ENCODE results near the gene OCIAD1.

OCIAD1 gene

GRCh38 chr4:48891028-48891619 is 60.2 kb downstream of the OCIAD1 start:
- H3F3A ChIP-seq (ENCODE audit: insufficient read depth, low read length), result 0 out of 2 replicates have a peak, but pooled peaks cover 5% of the 10 kb centered on the region
- no peaks in the 10 kb centered on the region for H3K79me2 ChIP-seq (ENCODE audit: low read length)
- no peak overlapping the region for H3K27ac ChIP-seq (ENCODE audit: low read length)
- peaks cover 20% of the 10 kb centered on the region for H3K4me1 ChIP-seq (ENCODE audit: low read length)
- H2AFZ ChIP-seq (ENCODE audit: low read length), result no peak overlapping the region
- no peak for DNase-seq
- H4K20me1 ChIP-seq (ENCODE audit: insufficient read depth, low read length), result no peaks in the 10 kb centered on the region
- TF ChIP-seq EZH2phosphoT487 (IDR thresholded peaks at IDR 0.05; ENCODE audit: low read length) (no peak), CTCF (IDR thresholded peaks at IDR 0.05; ENCODE audit: low read length) (no peak), EZH2 (optimal IDR thresholded peaks at IDR 0.05; ENCODE audit: low read depth, low read length) (no peak)
- H3K9me2 ChIP-seq (replicated peaks; ENCODE audit: insufficient read depth, low read length), result no peaks in the 10 kb centered on the region
- no peaks in the 10 kb centered on the region for H3K27me3 ChIP-seq (replicated peaks; ENCODE audit: insufficient read depth, low read length)
- no peaks in the 10 kb centered on the region for H3K9me3 ChIP-seq (replicated peaks; ENCODE audit: insufficient read depth, low read length)
- no peak overlapping the region for H3K4me3 ChIP-seq (ENCODE audit: low read length)
- no peak overlapping the region for H3K9ac ChIP-seq (ENCODE audit: low read length)
- no peaks in the 10 kb centered on the region for H3K36me3 ChIP-seq (replicated peaks; ENCODE audit: insufficient read depth, low read length)
- no peak overlapping the region for H3K4me2 ChIP-seq (ENCODE audit: low read depth, low read length)

- no peaks in the 10 kb centered on the region; the same call in 1 of the 2 replicates for H3K36me3 ChIP-seq (replicated peaks; ENCODE audit: insufficient read depth, low read length)
- no peaks in the 10 kb centered on the region for H3K9me2 ChIP-seq (replicated peaks; ENCODE audit: insufficient read depth, low read length)
- H3K9ac ChIP-seq (ENCODE audit: low read length), result no peak overlapping the region
- H3K27ac ChIP-seq (ENCODE audit: low read length), result no peak overlapping the region
- 0 out of 2 replicates have a peak, but pooled peaks cover 5% of the 10 kb centered on the region for H3F3A ChIP-seq (ENCODE audit: insufficient read depth, low read length)
- H3K27me3 ChIP-seq (replicated peaks; ENCODE audit: insufficient read depth, low read length), result no peaks in the 10 kb centered on the region
- no peaks in the 10 kb centered on the region for H3K9me3 ChIP-seq (replicated peaks; ENCODE audit: insufficient read depth, low read length)
- H4K20me1 ChIP-seq (ENCODE audit: insufficient read depth, low read length), result no peaks in the 10 kb centered on the region
- no peak overlapping the region for H3K4me3 ChIP-seq (ENCODE audit: low read length)
- no peak overlapping the region for H3K4me2 ChIP-seq (ENCODE audit: low read depth, low read length)
- peaks cover 20% of the 10 kb centered on the region for H3K4me1 ChIP-seq (ENCODE audit: low read length)
- DNase-seq, result no peak
- no peak for TF ChIP-seq EZH2phosphoT487 (IDR thresholded peaks at IDR 0.05; ENCODE audit: low read length)
- TF ChIP-seq CTCF (IDR thresholded peaks at IDR 0.05; ENCODE audit: low read length), result no peak
- no peak for TF ChIP-seq EZH2 (optimal IDR thresholded peaks at IDR 0.05; ENCODE audit: low read depth, low read length)
- no peaks in the 10 kb centered on the region for H3K79me2 ChIP-seq (ENCODE audit: low read length)
- H2AFZ ChIP-seq (ENCODE audit: low read length), result no peak overlapping the region
Observed at GRCh38 chr4:48896845-48897244, 66.0 kb downstream of the OCIAD1 start.

GRCh38 chr4:48898733-48899431 is 68.0 kb downstream of the OCIAD1 start:
- no peak overlapping the region for H3K9ac ChIP-seq (ENCODE audit: low read length)
- peaks cover 10% of the 10 kb centered on the region; the same call in 1 of the 2 replicates for H3K4me1 ChIP-seq (ENCODE audit: low read length)
- no peak overlapping the region for H3K4me3 ChIP-seq (ENCODE audit: low read length)
- 0 out of 2 replicates have a peak, but pooled peaks cover 5% of the 10 kb centered on the region for H3F3A ChIP-seq (ENCODE audit: insufficient read depth, low read length)
- no peaks in the 10 kb centered on the region for H3K9me2 ChIP-seq (replicated peaks; ENCODE audit: insufficient read depth, low read length)
- H3K36me3 ChIP-seq (replicated peaks; ENCODE audit: insufficient read depth, low read length), result no peaks in the 10 kb centered on the region; the same call in 1 of the 2 replicates
- H3K4me2 ChIP-seq (ENCODE audit: low read depth, low read length), result no peak overlapping the region
- no peaks in the 10 kb centered on the region for H3K9me3 ChIP-seq (replicated peaks; ENCODE audit: insufficient read depth, low read length)
- no peaks in the 10 kb centered on the region for H4K20me1 ChIP-seq (ENCODE audit: insufficient read depth, low read length)
- no peak overlapping the region for H3K27ac ChIP-seq (ENCODE audit: low read length)
- DNase-seq, result no peak
- H3K27me3 ChIP-seq (replicated peaks; ENCODE audit: insufficient read depth, low read length), result no peaks in the 10 kb centered on the region
- TF ChIP-seq EZH2phosphoT487 (IDR thresholded peaks at IDR 0.05; ENCODE audit: low read length), result no peak
- no peak for TF ChIP-seq CTCF (IDR thresholded peaks at IDR 0.05; ENCODE audit: low read length)
- no peak for TF ChIP-seq EZH2 (optimal IDR thresholded peaks at IDR 0.05; ENCODE audit: low read depth, low read length)
- no peak overlapping the region for H2AFZ ChIP-seq (ENCODE audit: low read length)
- H3K79me2 ChIP-seq (ENCODE audit: low read length), result no peaks in the 10 kb centered on the region
